ENCODE data around the gene CHCHD4.

GRCh38 chr3:14135581-14135980, 10.9 kb upstream of the CHCHD4 start:
- TF ChIP-seq CTCF (conservative IDR thresholded peaks at IDR 0.05 in 1 of 2, IDR thresholded peaks at IDR 0.05 in 1 of 2; ENCODE audit: extremely low read depth in 1 of 2, insufficient read depth in 1 of 2, low read depth in 1 of 2, low read length in 2 of 2): no peak
- TF ChIP-seq EZH2 (IDR thresholded peaks at IDR 0.05; ENCODE audit: borderline replicate concordance, low read length): no peak

All from mammary epithelial cell (primary cell).